Kidney (tissue), 14 donors: ENCODE measurements around the gene SRRM1. TPM values are rescaled to one million over a fixed set of nuclear protein-coding genes. Genes with fewer than 3 reads are reported as not detected.

Source experiments
- DNase-seq, 5 donors: peaks; one replicate each; pipeline ENCODE4 v3.0.0-alpha.2; 2013 to 2020
- FAIRE-seq: peaks from 2 replicates; lab custom pipeline; 2012; peaks lifted over from hg19 to GRCh38; lab: Jason Lieb, UNC
- H3K27ac ChIP-seq, 2 donors: one replicate each; pipeline ENCODE4 v1.7.0; 2013; ENCODE audit warnings: low read depth in 2 of 2, low read length in 2 of 2, inconsistent platforms in 1 of 2
- H3K27me3 ChIP-seq: one replicate; pipeline ENCODE4 v1.7.1; 2013; ENCODE audit warnings: low read length, inconsistent platforms; ENCODE audit not compliant: control insufficient read depth, insufficient read depth
- H3K36me3 ChIP-seq, 3 donors: one replicate each; pipeline versions ENCODE4 v1.7.0 to v1.7.1; 2013; ENCODE audit warnings: low read length in 3 of 3, control low read depth in 1 of 3, inconsistent platforms in 1 of 3; ENCODE audit not compliant: insufficient read depth in 3 of 3, control insufficient read depth in 2 of 3
- H3K4me1 ChIP-seq, 3 donors: one replicate each; pipeline versions ENCODE4 v1.7.0 to v1.7.1; 2013; ENCODE audit warnings: low read length in 3 of 3, inconsistent platforms in 1 of 3, low read depth in 1 of 3; ENCODE audit not compliant: control insufficient read depth in 2 of 3, insufficient read depth in 2 of 3
- H3K4me3 ChIP-seq, 3 donors: one replicate each; pipeline versions ENCODE4 v1.7.0 to v1.8.1; 2013; ENCODE audit warnings: low read length in 3 of 3, control low read depth in 1 of 3, inconsistent platforms in 1 of 3
- H3K9ac ChIP-seq, 3 donors: one replicate each; pipeline versions ENCODE4 v1.7.0 to v1.7.1; 2013; ENCODE audit warnings: low read length in 3 of 3, control low read depth in 1 of 3, inconsistent platforms in 1 of 3
- H3K9me3 ChIP-seq, 3 donors: one replicate each; pipeline versions ENCODE4 v1.7.0 to v1.7.1; 2013; ENCODE audit warnings: low read length in 3 of 3, control low read depth in 1 of 3, inconsistent platforms in 1 of 3; ENCODE audit not compliant: control insufficient read depth in 2 of 3, insufficient read depth in 1 of 3
- CTCF ChIP-seq: IDR thresholded peaks from 3 replicates; pipeline ENCODE4 v1.5.1; 2012; ENCODE audit warnings: mild to moderate bottlenecking, moderate library complexity, borderline replicate concordance; ENCODE audit not compliant: insufficient read depth; ENCODE audit errors: extremely low read depth
- intact Hi-C: fragments of 100-400 bp; cut with DNase I; formaldehyde crosslinking; loops from one replicate; pipeline ENCODE4 v1.11.1; 2022
- polyA plus RNA-seq: library from polyadenylated mRNA; stranded (reverse); fragments of 350-450 nt; fragmentation: Illumina TruSeq; extraction: RNeasy Lipid Tissue Mini Kit (QIAGEN cat#74804); gene quantifications from one replicate; pipeline ENCODE4 v1.2.3, GENCODE V29; 2014; ENCODE audit warnings: low read depth, low replicate concordance; ENCODE audit not compliant: insufficient read depth
- total RNA-seq: library from RNA; stranded (reverse); fragmentation: NEBNext Ultra II Directional; extraction: Animal tissue kit (Norgen Biotek cat#: 25700); gene quantifications from one replicate; pipeline ENCODE4 v1.2.1, GENCODE V29; 2021
- donor health status: control.
- donor health status: control.
- donor health status: control.
- donor health status: control.
- donor health status: control.
- donor health status: DM: yes; HTN: yes; CAD: no.
- donor health status: Normal renal cell carcinoma (clear cell type).

SRRM1 gene
- total and polyA plus RNA-seq, 2 donors from 2014 or later: 21.1 to 123 TPM

- TF ChIP-seq CTCF: no peak
- intact Hi-C loops: loop anchor here (5.0 kb wide), 1 partner anchor 440 kb away; no protein-coding TSS in a partner anchor
- Histone ChIP-seq H3K27me3 (no peaks in the 10 kb centered on the region), H3K27ac (no peak overlapping the region), H3K36me3 (no peaks in the 10 kb centered on the region), H3K9ac (no peak overlapping the region), H3K4me3 (no peak overlapping the region), H3K4me1 (peaks cover 3 to 6% (median 4%) of the 10 kb centered on the region in 3 donors), H3K9me3 (no peaks in the 10 kb centered on the region)
- FAIRE-seq: no peak
- DNase-seq: no peak
These were observed 6.3 kb upstream of the SRRM1 start for GRCh38 chr1:24636661-24637357.

GRCh38 chr1:24639094-24639493 is 4.0 kb upstream of the SRRM1 start:
- TF ChIP-seq CTCF: no peak
- Histone ChIP-seq H3K27ac (no peak overlapping the region), H3K36me3 (no peaks in the 10 kb centered on the region), H3K9ac (no peak overlapping the region), H3K4me1 (peaks cover 3 to 7% (median 6%) of the 10 kb centered on the region in 3 donors), H3K27me3 (no peaks in the 10 kb centered on the region), H3K9me3 (no peaks in the 10 kb centered on the region), H3K4me3 (no peak overlapping the region)
- FAIRE-seq (no peak), DNase-seq (no peak)
- intact Hi-C loops: loop anchor here (5.0 kb wide), 1 partner anchor 442 kb away; no protein-coding TSS in a partner anchor

- Histone ChIP-seq H3K9ac (no peak overlapping the region), H3K4me3 (no peak overlapping the region), H3K36me3 (no peaks in the 10 kb centered on the region), H3K27me3 (no peaks in the 10 kb centered on the region), H3K4me1 (peaks cover 3 to 13% (median 12%) of the 10 kb centered on the region in 3 donors), H3K9me3 (no peaks in the 10 kb centered on the region), H3K27ac (no peak overlapping the region)
- no peak for TF ChIP-seq CTCF
- intact Hi-C loops: loop anchor here (5.0 kb wide), 1 partner anchor 443 kb away; no protein-coding TSS in a partner anchor
- FAIRE-seq: no peak
- no peak for DNase-seq
These were observed 3.2 kb upstream of the SRRM1 start for GRCh38 chr1:24639881-24640280.
